EL (cell line): ENCODE data around the gene NMRK2.
"Not testable (repeated sequence)": the region's sequence is repeated elsewhere in the genome, so short reads cannot be mapped to it uniquely, and the experiment has no call there.

ENCODE experiments used
- DNase-seq: peaks from one replicate; pipeline ENCODE4 v3.0.0-alpha.2; 2016

NMRK2 gene

GRCh38 chr19:3932931-3933810 is at the start of gene NMRK2:
Gene NMRK2, plus strand, starts transcription at chr19:3933069. Its CDS starts 603 bp downstream, at chr19:3933672.
- no peak for DNase-seq

- DNase-seq, result no peak
These were observed 42.3 kb upstream of the NMRK2 start for GRCh38 chr19:3890591-3890990.

GRCh38 chr19:3893509-3894179 is 39.2 kb upstream of the NMRK2 start:
- no peak for DNase-seq

GRCh38 chr19:3894959-3895358 is 37.9 kb upstream of the NMRK2 start:
- not testable (repeated sequence) for DNase-seq

- DNase-seq, result no peak
These were observed 37.1 kb upstream of the NMRK2 start for GRCh38 chr19:3895788-3896187.

GRCh38 chr19:3897936-3898335 is 34.9 kb upstream of the NMRK2 start:
- no peak for DNase-seq

- no peak for DNase-seq
These were observed 34.4 kb upstream of the NMRK2 start for GRCh38 chr19:3898426-3898825.

- no peak for DNase-seq
These were observed 33.2 kb upstream of the NMRK2 start for GRCh38 chr19:3899531-3900294.

GRCh38 chr19:3902317-3902973 is 30.4 kb upstream of the NMRK2 start:
- DNase-seq, result no peak

GRCh38 chr19:3904233-3904632 is 28.6 kb upstream of the NMRK2 start:
- no peak for DNase-seq

- no peak for DNase-seq
These were observed 25.1 kb upstream of the NMRK2 start for GRCh38 chr19:3907626-3908265.

- DNase-seq, result no peak
These were observed 24.4 kb upstream of the NMRK2 start for GRCh38 chr19:3908266-3909054.

- no peak for DNase-seq
These were observed 22.8 kb upstream of the NMRK2 start for GRCh38 chr19:3910105-3910504.

GRCh38 chr19:3914199-3914598 is 18.7 kb upstream of the NMRK2 start:
- no peak for DNase-seq

GRCh38 chr19:3916033-3916432 is 16.8 kb upstream of the NMRK2 start:
- DNase-seq, result no peak

- no peak for DNase-seq
These were observed 13.1 kb upstream of the NMRK2 start for GRCh38 chr19:3919793-3920192.

GRCh38 chr19:3923096-3923758 is 9.6 kb upstream of the NMRK2 start:
- DNase-seq, result no peak

GRCh38 chr19:3923912-3924311 is 9.0 kb upstream of the NMRK2 start:
- no peak for DNase-seq

- no peak for DNase-seq
These were observed 1.8 kb upstream of the NMRK2 start for GRCh38 chr19:3931041-3931440.

- no peak for DNase-seq
These were observed 3.9 kb downstream of the NMRK2 start for GRCh38 chr19:3936506-3937442.
